ENCODE measurements around the gene MTHFD1. TPM values are rescaled to one million over a fixed set of nuclear protein-coding genes. Genes with fewer than 3 reads are reported as not detected.
A peak's percentile ranks its signal among the peaks of the same experiment; 100 is the strongest.

The MTHFD1 gene
- total and polyA plus RNA-seq, 8 donors: 51.7 to 81.1 (median 69.3) TPM

- DNase-seq (peak; percentile 89 to 96 (median 93)), ATAC-seq (peak; percentile 61)
- intact Hi-C loops (cut with DNase I): no loop called here
- Histone ChIP-seq H3K27ac (peak overlapping the region; percentile 100), H3K9me3 (no peaks in the 10 kb centered on the region), H3K4me1 (peaks cover 44 to 74% of the 10 kb centered on the region in 2 donors), H3K4me3 (peak overlapping the region; percentile 86), H3K27me3 (no peaks in the 10 kb centered on the region), H3K36me3 (no peaks in the 10 kb centered on the region)
- TF ChIP-seq CTCF (IDR thresholded peaks at IDR 0.05): no peak
These were observed 117.0 kb downstream of the MTHFD1 start for GRCh38 chr14:64504897-64505794.

DNA sequence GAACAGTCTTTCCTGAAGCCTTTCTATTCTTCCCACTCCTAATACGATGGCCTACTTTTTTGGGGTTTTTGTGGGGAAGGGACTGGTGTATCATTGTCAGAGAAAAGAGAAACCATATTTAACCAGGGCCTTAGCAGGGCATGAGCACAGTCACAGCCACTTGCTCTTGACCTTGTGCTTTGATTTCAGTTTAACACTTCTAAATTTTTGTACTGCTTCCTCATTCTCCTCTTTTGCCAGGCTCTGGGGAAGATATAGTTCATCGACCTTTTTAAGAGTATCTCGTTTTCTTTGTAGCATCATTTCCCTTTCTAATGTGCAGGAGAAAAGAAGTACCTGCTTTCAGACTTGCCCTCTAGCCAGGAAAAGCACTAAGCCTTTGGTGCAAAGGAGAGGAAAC lies 118.6 kb downstream of the MTHFD1 start:
- Histone ChIP-seq H3K27ac (peak overlapping the region; percentile 49 to 100), H3K4me3 (peak overlapping the region in 1 of 2 donors; percentile 86)

DNA sequence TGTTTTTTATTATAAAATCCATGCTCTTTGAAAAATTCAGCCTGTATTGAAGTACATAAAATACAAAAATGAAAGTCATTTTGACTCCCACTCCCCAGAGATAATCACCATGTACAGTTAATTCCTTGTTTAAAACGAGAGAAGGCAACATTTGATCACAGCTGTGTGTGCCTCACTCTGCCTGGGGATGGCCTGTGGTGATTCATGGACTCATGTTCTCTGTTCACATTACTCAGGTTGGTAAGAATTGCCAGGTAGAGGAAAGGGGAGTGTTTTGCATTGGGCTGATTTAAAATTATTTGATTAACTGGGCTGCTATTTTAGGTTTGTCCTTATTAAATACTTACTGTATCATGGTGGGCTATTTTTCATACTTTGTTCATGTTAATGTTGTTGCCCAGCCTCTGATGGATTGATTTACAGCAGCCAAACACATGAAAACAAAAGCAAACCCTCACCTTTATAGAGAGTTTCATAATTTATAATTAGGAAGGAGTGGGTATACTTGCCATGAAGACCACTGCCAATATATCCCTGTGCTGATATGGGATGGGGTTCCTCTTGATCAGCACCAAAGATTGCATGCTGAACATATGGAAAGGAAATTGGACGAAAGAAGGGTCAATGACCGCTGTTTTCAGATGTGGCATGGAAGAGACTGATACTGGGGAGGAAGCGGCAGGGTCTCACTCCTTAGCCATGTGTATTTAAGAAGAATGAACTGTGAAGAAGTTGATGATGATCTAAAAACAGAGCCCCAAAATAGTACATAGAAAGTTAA lies 119.4 kb downstream of the MTHFD1 start:
- Histone ChIP-seq H3K27ac (peak overlapping the region in 1 of 2 donors; percentile 100), H3K4me1 (peaks cover 42 to 74% of the 10 kb centered on the region in 2 donors), H3K9me3 (no peaks in the 10 kb centered on the region), H3K36me3 (no peaks in the 10 kb centered on the region), H3K4me3 (no peak overlapping the region), H3K27me3 (no peaks in the 10 kb centered on the region)
- no peak for TF ChIP-seq CTCF (IDR thresholded peaks at IDR 0.05)
- no peak for ATAC-seq
- no peak for DNase-seq
- intact Hi-C loops (cut with DNase I): no loop called here

More for the DNA sequence above, 118.6 kb downstream of the MTHFD1 start:
- ATAC-seq (no peak), DNase-seq (no peak)
- no peak for TF ChIP-seq CTCF (IDR thresholded peaks at IDR 0.05)
- Histone ChIP-seq H3K4me1 (peaks cover 50 to 74% of the 10 kb centered on the region in 2 donors), H3K36me3 (no peaks in the 10 kb centered on the region), H3K27me3 (no peaks in the 10 kb centered on the region), H3K9me3 (no peaks in the 10 kb centered on the region)
- intact Hi-C loops (cut with DNase I): no loop called here

DNA sequence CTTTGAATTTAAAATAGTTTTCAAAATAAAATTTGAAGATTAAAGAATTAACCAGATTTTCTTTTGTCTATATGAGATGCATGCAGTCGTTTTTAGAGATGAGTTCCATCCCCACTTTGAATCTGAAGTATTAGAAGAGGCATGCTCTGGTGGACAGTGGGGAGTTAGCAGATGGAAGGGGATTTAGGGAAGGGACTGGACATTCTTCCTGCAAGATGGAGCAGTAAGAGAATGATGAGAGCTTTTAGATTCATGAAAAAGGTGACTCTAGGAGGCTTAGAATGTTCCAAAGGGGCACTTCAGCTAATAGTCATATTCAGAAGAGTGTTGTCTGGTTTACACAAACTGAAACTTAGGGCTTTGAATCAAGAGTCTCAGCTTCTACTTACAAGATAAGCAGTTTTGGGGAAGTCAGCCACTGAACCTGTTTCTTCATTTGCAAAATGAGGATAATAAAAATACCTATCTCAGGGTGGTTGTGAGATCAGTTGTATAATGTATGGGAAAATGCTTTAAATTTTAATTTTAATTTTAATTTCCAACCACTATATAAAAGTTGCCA lies 120.1 kb downstream of the MTHFD1 start:
- no peak for DNase-seq
- intact Hi-C loops (cut with DNase I): no loop called here
- Histone ChIP-seq H3K4me3 (no peak overlapping the region), H3K36me3 (no peaks in the 10 kb centered on the region), H3K27ac (no peak overlapping the region), H3K4me1 (peaks cover 38 to 77% of the 10 kb centered on the region in 2 donors), H3K9me3 (no peaks in the 10 kb centered on the region), H3K27me3 (no peaks in the 10 kb centered on the region)
- TF ChIP-seq CTCF (IDR thresholded peaks at IDR 0.05): no peak
- no peak for ATAC-seq

Data from left lung (tissue), 10 donors.